C4-2B (cell line): Measurements from ENCODE around the gene RPS6KL1.

ENCODE experiments used
- ZFX ChIP-seq: fragments of 450-650 bp; IDR thresholded peaks from 2 replicates; pipeline ENCODE4 v1.6.1; 2017
- TF ChIP-seq, protein P1 (sequence below): fragments of 450-650 bp; conservative IDR thresholded peaks from 2 replicates; pipeline ENCODE4 v1.5.1; 2017; ENCODE audit warnings: mild to moderate bottlenecking

DNA sequence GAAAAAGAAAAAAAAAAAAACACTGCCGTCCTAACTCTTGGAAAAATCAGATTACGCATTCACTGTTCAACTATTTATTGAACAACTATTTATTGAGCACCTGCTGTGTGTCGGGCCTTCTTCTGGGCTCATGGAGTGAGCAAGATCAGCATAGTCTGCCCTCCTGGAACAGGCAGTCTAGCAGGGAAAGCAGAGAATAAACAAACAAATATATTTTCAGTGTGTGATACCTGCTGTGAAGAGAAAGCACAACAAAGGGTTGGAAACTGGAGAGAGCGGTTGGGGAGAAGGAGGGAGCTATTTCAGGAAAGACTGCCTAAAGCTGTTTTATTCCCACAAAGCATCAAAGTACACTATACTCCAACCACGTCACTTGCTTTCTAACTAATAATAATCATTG lies 57.9 kb downstream of the RPS6KL1 start:
- TF ChIP-seq, protein P1, sequence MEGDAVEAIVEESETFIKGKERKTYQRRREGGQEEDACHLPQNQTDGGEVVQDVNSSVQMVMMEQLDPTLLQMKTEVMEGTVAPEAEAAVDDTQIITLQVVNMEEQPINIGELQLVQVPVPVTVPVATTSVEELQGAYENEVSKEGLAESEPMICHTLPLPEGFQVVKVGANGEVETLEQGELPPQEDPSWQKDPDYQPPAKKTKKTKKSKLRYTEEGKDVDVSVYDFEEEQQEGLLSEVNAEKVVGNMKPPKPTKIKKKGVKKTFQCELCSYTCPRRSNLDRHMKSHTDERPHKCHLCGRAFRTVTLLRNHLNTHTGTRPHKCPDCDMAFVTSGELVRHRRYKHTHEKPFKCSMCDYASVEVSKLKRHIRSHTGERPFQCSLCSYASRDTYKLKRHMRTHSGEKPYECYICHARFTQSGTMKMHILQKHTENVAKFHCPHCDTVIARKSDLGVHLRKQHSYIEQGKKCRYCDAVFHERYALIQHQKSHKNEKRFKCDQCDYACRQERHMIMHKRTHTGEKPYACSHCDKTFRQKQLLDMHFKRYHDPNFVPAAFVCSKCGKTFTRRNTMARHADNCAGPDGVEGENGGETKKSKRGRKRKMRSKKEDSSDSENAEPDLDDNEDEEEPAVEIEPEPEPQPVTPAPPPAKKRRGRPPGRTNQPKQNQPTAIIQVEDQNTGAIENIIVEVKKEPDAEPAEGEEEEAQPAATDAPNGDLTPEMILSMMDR: no peak
- TF ChIP-seq ZFX: no peak
